HepG2 (cell line): Measurements from ENCODE around the gene CHST12. TPM values are rescaled to one million over a fixed set of nuclear protein-coding genes. Genes with fewer than 3 reads are reported as not detected.
A peak's percentile ranks its signal among the peaks of the same experiment; 100 is the strongest.

Experiments
- FOXA1 ChIP-seq, 2 experiments: fragments of 450-650 bp in 1 of 2; sonication (generic) in 1 of 2; formaldehyde crosslinking in 1 of 2; IDR thresholded peaks; 2 replicates each; pipeline versions ENCODE4 v1.4.0 to v1.6.1; 2016 to 2020; ENCODE audit warnings: missing genetic modification reagents in 1 of 2
- MATR3 ChIP-seq: sonication (generic); formaldehyde crosslinking; IDR thresholded peaks from 2 replicates; pipeline ENCODE4 v1.4.0; 2020; ENCODE audit warnings: missing genetic modification reagents
- MBD4 ChIP-seq: IDR thresholded peaks from 2 replicates; pipeline ENCODE4 v1.6.1; 2012; ENCODE audit warnings: low read length, inconsistent platforms, borderline replicate concordance
- MED1 ChIP-seq: sonication (generic); formaldehyde crosslinking; IDR thresholded peaks from 2 replicates; pipeline ENCODE4 v1.4.0; 2020; ENCODE audit warnings: missing genetic modification reagents
- NONO ChIP-seq, 2 experiments: fragments of 450-650 bp in 1 of 2; sonication (generic) in 1 of 2; formaldehyde crosslinking in 1 of 2; IDR thresholded peaks in 1 of 2; conservative IDR thresholded peaks in 1 of 2; 2 replicates each; pipeline versions ENCODE4 v1.6.1 to v1.8.0; 2017 to 2022; ENCODE audit warnings: mild to moderate bottlenecking in 1 of 2, missing genetic modification reagents in 1 of 2, moderate library complexity in 1 of 2
- PHF20 ChIP-seq: sonication (generic); formaldehyde crosslinking; IDR thresholded peaks from 2 replicates; pipeline ENCODE4 v1.5.0; 2020; ENCODE audit warnings: mild to moderate bottlenecking, missing genetic modification reagents
- POLR2A ChIP-seq, 2 experiments: IDR thresholded peaks; 2 replicates each; pipeline ENCODE4 v1.6.1; 2011; ENCODE audit warnings: low read depth in 2 of 2, low read length in 2 of 2, mild to moderate bottlenecking in 1 of 2, moderate library complexity in 1 of 2; ENCODE audit not compliant: insufficient read depth in 1 of 2
- RARG ChIP-seq: sonication (generic); formaldehyde crosslinking; IDR thresholded peaks from 2 replicates; pipeline ENCODE4 v1.4.0; 2020; ENCODE audit warnings: low read depth, mild to moderate bottlenecking, missing genetic modification reagents
- RBFOX2 ChIP-seq: fragments of 200-400 bp; formaldehyde crosslinking; IDR thresholded peaks from 2 replicates; pipeline ENCODE4 v1.6.1; 2017; ENCODE audit warnings: low read depth, mild to moderate bottlenecking, low read length
- RBM22 ChIP-seq: fragments of 200-400 bp; formaldehyde crosslinking; optimal IDR thresholded peaks from 2 replicates; pipeline ENCODE3; 2017; ENCODE audit warnings: mild to moderate bottlenecking, low read length, moderate library complexity
- SIN3A ChIP-seq: IDR thresholded peaks from 2 replicates; pipeline ENCODE4 v1.6.1; 2011; ENCODE audit warnings: low read depth, mild to moderate bottlenecking, control low read depth, low read length, borderline replicate concordance
- SNRNP70 ChIP-seq: fragments of 200-400 bp; formaldehyde crosslinking; IDR thresholded peaks from 2 replicates; pipeline ENCODE4 v1.6.1; 2017; ENCODE audit warnings: mild to moderate bottlenecking, low read depth, low read length, moderate library complexity
- XRCC5 ChIP-seq: fragments of 200-400 bp; formaldehyde crosslinking; optimal IDR thresholded peaks from 2 replicates; pipeline ENCODE3; 2017; ENCODE audit warnings: mild to moderate bottlenecking, low read length
- ZKSCAN5 ChIP-seq: sonication (generic); formaldehyde crosslinking; IDR thresholded peaks from 2 replicates; pipeline ENCODE4 v1.5.1; 2020; ENCODE audit warnings: mild to moderate bottlenecking, missing genetic modification reagents
- ZMAT3 ChIP-seq: sonication (generic); formaldehyde crosslinking; conservative IDR thresholded peaks from 2 replicates; pipeline ENCODE4 v1.7.0; 2021; ENCODE audit warnings: missing genetic modification reagents
- ZNF563 ChIP-seq: sonication (generic); formaldehyde crosslinking; IDR thresholded peaks from 2 replicates; pipeline ENCODE4 v1.8.0; 2022; ENCODE audit warnings: mild to moderate bottlenecking, moderate library complexity, missing genetic modification reagents
- ZNF567 ChIP-seq: sonication (generic); formaldehyde crosslinking; IDR thresholded peaks from 2 replicates; pipeline ENCODE4 v1.8.1; 2023; ENCODE audit warnings: mild to moderate bottlenecking, missing genetic modification reagents, borderline replicate concordance
- ZNF652 ChIP-seq: IDR thresholded peaks from 2 replicates; pipeline ENCODE4 v1.6.1; 2016; ENCODE audit warnings: low read depth, borderline replicate concordance
- ZSCAN12 ChIP-seq: sonication (generic); formaldehyde crosslinking; IDR thresholded peaks from 2 replicates; pipeline ENCODE4 v1.9.0; 2021; ENCODE audit warnings: mild to moderate bottlenecking, missing genetic modification reagents
- ZSCAN31 ChIP-seq: sonication (generic); formaldehyde crosslinking; IDR thresholded peaks from 2 replicates; pipeline ENCODE4 v1.5.0; 2020; ENCODE audit warnings: low read depth, mild to moderate bottlenecking, missing genetic modification reagents
- polyA plus RNA-seq, 8 experiments: library from polyadenylated mRNA; depleted of rRNA in 3 of 8; stranded (reverse) in 7 of 8; unstranded in 1 of 8; fragments of >200 nt; fragmentation: Illumina TruSeq in 4 of 8; extraction: Trizol in 4 of 8; gene quantifications; 2 replicates each; pipeline versions ENCODE4 v1.2.1 to v1.2.3, GENCODE V29; 2011 to 2016; ENCODE audit warnings: low read depth in 4 of 8, missing spikeins in 1 of 8, mixed read lengths in 1 of 8; ENCODE audit not compliant: insufficient read depth in 1 of 8
- total RNA-seq, 5 experiments: library from RNA; depleted of rRNA; stranded (reverse); fragments of >200 nt; fragmentation: Illumina TruSeq; extraction: Trizol; gene quantifications; 2 replicates each; pipeline ENCODE4 v1.2.3, GENCODE V29; 2016; ENCODE audit warnings: low read depth in 1 of 5
- TF ChIP-seq, protein P1 (sequence below): sonication (generic); formaldehyde crosslinking; IDR thresholded peaks from 2 replicates; pipeline ENCODE4 v1.5.0; 2020; ENCODE audit warnings: missing genetic modification reagents, mild to moderate bottlenecking, borderline replicate concordance
- TF ChIP-seq, protein P2 (sequence below): sonication (generic); formaldehyde crosslinking; IDR thresholded peaks from 2 replicates; pipeline ENCODE4 v1.4.0; 2020; ENCODE audit warnings: missing genetic modification reagents, borderline replicate concordance
- TF ChIP-seq, protein P3 (sequence below): sonication (generic); formaldehyde crosslinking; IDR thresholded peaks from 2 replicates; pipeline ENCODE4 v1.9.0; 2022; ENCODE audit warnings: missing genetic modification reagents, mild to moderate bottlenecking, borderline replicate concordance
- TF ChIP-seq, protein P4 (sequence below): sonication (generic); formaldehyde crosslinking; IDR thresholded peaks from 2 replicates; pipeline ENCODE4 v1.4.0; 2020; ENCODE audit warnings: missing genetic modification reagents

CHST12 gene
- total and polyA plus RNA-seq, 2 of the 13 experiments (the other 11 are each of a cell fraction or from before 2014, with no cell fraction given) = 6.4 to 15.8 TPM

DNA sequence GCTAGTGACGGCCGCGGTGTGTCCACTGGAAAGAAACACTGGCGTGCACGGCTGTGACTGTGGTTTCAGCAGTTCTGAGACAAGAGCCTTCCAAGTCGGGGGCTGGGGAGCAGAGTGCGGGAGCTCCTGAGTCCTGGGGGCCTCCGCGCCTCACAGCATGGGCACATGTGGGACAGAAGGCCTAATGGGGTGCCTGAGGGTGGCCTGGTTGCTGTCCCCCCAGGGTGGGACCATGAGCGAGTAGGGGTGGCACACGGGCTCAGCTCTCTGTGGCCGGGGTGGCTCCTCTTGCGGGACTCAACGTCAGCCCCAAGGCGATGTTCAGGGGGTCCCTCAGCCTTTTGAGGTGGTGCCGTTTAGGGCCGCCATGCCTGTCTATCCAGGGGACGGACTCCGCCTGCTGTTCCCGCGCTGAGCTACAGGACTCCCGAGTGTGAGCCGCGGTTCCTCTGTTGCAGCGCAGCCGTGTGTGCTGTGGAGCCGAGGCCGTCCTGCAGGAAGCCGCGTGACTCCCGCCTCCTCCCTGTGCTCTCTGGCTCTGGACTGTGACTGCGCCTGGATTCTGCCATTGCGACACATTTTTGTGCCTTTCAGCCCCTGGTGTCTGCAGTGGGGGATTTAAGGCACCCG lies 23.5 kb upstream of the CHST12 start (continued):
- TF ChIP-seq SIN3A = no peak
- TF ChIP-seq ZNF652 (CRISPR knock-in tag) = no peak
- no peak for TF ChIP-seq SNRNP70
- TF ChIP-seq RBM22 = peak; percentile 67
- TF ChIP-seq ZNF563 (CRISPR knock-in tag) = no peak
- no peak for TF ChIP-seq XRCC5
- peak; percentile 59 for TF ChIP-seq RBFOX2
- no peak for TF ChIP-seq ZKSCAN5 (CRISPR knock-in tag)
- TF ChIP-seq MATR3 (CRISPR knock-in tag) = no peak
- TF ChIP-seq RARG (CRISPR knock-in tag) = no peak
- TF ChIP-seq FOXA1 (IDR thresholded peaks at IDR 0.05) = no peak
- no peak for TF ChIP-seq FOXA1 (CRISPR knock-in tag; IDR thresholded peaks at IDR 0.05)
- no peak for TF ChIP-seq PHF20 (CRISPR knock-in tag)
- TF ChIP-seq, protein P1, sequence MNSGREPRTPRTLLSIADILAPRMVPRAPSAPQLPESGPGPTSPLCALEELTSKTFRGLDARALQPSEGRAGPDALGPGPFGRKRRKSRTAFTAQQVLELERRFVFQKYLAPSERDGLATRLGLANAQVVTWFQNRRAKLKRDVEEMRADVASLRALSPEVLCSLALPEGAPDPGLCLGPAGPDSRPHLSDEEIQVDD (CRISPR knock-in tag) = no peak
- no peak for TF ChIP-seq ZSCAN31 (CRISPR knock-in tag)
- TF ChIP-seq ZNF567 (CRISPR knock-in tag) = no peak
- no peak for TF ChIP-seq MED1 (CRISPR knock-in tag)
- TF ChIP-seq, protein P2, sequence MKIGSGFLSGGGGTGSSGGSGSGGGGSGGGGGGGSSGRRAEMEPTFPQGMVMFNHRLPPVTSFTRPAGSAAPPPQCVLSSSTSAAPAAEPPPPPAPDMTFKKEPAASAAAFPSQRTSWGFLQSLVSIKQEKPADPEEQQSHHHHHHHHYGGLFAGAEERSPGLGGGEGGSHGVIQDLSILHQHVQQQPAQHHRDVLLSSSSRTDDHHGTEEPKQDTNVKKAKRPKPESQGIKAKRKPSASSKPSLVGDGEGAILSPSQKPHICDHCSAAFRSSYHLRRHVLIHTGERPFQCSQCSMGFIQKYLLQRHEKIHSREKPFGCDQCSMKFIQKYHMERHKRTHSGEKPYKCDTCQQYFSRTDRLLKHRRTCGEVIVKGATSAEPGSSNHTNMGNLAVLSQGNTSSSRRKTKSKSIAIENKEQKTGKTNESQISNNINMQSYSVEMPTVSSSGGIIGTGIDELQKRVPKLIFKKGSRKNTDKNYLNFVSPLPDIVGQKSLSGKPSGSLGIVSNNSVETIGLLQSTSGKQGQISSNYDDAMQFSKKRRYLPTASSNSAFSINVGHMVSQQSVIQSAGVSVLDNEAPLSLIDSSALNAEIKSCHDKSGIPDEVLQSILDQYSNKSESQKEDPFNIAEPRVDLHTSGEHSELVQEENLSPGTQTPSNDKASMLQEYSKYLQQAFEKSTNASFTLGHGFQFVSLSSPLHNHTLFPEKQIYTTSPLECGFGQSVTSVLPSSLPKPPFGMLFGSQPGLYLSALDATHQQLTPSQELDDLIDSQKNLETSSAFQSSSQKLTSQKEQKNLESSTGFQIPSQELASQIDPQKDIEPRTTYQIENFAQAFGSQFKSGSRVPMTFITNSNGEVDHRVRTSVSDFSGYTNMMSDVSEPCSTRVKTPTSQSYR = no peak
- TF ChIP-seq ZSCAN12 (CRISPR knock-in tag) = no peak
- TF ChIP-seq, protein P3, sequence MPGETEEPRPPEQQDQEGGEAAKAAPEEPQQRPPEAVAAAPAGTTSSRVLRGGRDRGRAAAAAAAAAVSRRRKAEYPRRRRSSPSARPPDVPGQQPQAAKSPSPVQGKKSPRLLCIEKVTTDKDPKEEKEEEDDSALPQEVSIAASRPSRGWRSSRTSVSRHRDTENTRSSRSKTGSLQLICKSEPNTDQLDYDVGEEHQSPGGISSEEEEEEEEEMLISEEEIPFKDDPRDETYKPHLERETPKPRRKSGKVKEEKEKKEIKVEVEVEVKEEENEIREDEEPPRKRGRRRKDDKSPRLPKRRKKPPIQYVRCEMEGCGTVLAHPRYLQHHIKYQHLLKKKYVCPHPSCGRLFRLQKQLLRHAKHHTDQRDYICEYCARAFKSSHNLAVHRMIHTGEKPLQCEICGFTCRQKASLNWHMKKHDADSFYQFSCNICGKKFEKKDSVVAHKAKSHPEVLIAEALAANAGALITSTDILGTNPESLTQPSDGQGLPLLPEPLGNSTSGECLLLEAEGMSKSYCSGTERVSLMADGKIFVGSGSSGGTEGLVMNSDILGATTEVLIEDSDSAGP = 0 out of 2 replicates have a peak, but pooled peaks have one; percentile 17
- TF ChIP-seq NONO (IDR thresholded peaks at IDR 0.05) = no peak
- TF ChIP-seq NONO (CRISPR knock-in tag; conservative IDR thresholded peaks at IDR 0.05) = no peak
- no peak for TF ChIP-seq ZMAT3 (CRISPR knock-in tag)
- TF ChIP-seq, protein P4, sequence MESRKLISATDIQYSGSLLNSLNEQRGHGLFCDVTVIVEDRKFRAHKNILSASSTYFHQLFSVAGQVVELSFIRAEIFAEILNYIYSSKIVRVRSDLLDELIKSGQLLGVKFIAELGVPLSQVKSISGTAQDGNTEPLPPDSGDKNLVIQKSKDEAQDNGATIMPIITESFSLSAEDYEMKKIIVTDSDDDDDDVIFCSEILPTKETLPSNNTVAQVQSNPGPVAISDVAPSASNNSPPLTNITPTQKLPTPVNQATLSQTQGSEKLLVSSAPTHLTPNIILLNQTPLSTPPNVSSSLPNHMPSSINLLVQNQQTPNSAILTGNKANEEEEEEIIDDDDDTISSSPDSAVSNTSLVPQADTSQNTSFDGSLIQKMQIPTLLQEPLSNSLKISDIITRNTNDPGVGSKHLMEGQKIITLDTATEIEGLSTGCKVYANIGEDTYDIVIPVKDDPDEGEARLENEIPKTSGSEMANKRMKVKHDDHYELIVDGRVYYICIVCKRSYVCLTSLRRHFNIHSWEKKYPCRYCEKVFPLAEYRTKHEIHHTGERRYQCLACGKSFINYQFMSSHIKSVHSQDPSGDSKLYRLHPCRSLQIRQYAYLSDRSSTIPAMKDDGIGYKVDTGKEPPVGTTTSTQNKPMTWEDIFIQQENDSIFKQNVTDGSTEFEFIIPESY (CRISPR knock-in tag) = peak; percentile 88
- TF ChIP-seq POLR2A (IDR thresholded peaks at IDR 0.05; ENCODE audit: insufficient read depth in 1 of 2, low read depth in 2 of 2, low read length in 2 of 2) = 0 out of 4 replicates have a peak, but pooled peaks of 1 of the 2 experiments have one; percentile 19
- no peak for TF ChIP-seq MBD4
